CD14-positive monocyte (primary cell): ENCODE measurements around the gene FXR2. TPM values are rescaled to one million over a fixed set of nuclear protein-coding genes. Genes with fewer than 3 reads are reported as not detected.
A peak's percentile ranks its signal among the peaks of the same experiment; 100 is the strongest.

Experiments used
- DNase-seq, 3 donors: peaks; one replicate each; pipeline ENCODE4 v3.0.0-alpha.2; 2011 to 2022
- H2AFZ ChIP-seq: 2 replicates; pipeline ENCODE4 v1.6.0; 2012; ENCODE audit warnings: mild to moderate bottlenecking, low read depth, low read length, inconsistent platforms; ENCODE audit not compliant: insufficient read depth, poor library complexity, severe bottlenecking
- H3K27ac ChIP-seq, 2 donors: 1 replicate in 1 of 2; 2 replicates in 1 of 2; pipeline ENCODE4 v1.5.1; 2012 to 2013; ENCODE audit warnings: low read length in 2 of 2, control low read depth in 1 of 2, inconsistent platforms in 1 of 2, low read depth in 1 of 2, mild to moderate bottlenecking in 1 of 2
- H3K27me3 ChIP-seq, 2 donors: one replicate each; pipeline versions ENCODE4 v1.6.0 to v1.6.1; 2011 to 2013; ENCODE audit warnings: low read length in 2 of 2; ENCODE audit not compliant: control insufficient read depth in 2 of 2, insufficient read depth in 2 of 2
- H3K36me3 ChIP-seq, 2 donors: replicated peaks in 1 of 2; 1 replicate in 1 of 2; 2 replicates in 1 of 2; pipeline versions ENCODE4 v1.5.1 to v1.6.1; 2012 to 2013; ENCODE audit warnings: low read length in 2 of 2, control low read depth in 1 of 2, inconsistent platforms in 1 of 2, mild to moderate bottlenecking in 1 of 2; ENCODE audit not compliant: insufficient read depth in 2 of 2, control insufficient read depth in 1 of 2
- H3K4me1 ChIP-seq, 2 donors: 1 replicate in 1 of 2; 2 replicates in 1 of 2; pipeline versions ENCODE4 v1.5.1 to v1.6.1; 2012 to 2013; ENCODE audit warnings: low read length in 2 of 2, control low read depth in 1 of 2, inconsistent platforms in 1 of 2, mild to moderate bottlenecking in 1 of 2, moderate library complexity in 1 of 2; ENCODE audit not compliant: insufficient read depth in 2 of 2, control insufficient read depth in 1 of 2
- H3K4me2 ChIP-seq: replicated peaks from 2 replicates; pipeline ENCODE3; 2012; ENCODE audit warnings: low read length, moderate library complexity, mild to moderate bottlenecking; ENCODE audit not compliant: poor library complexity, severe bottlenecking; ENCODE audit errors: extremely low read depth
- H3K4me3 ChIP-seq, 3 experiments: fragments of 200-600 bp in 1 of 3; sonication (generic) in 1 of 3; replicated peaks in 1 of 3; 1 replicate in 2 of 3; 2 replicates in 1 of 3; pipeline ENCODE4 v1.5.1; 2011 to 2013; ENCODE audit warnings: low read length in 3 of 3, mild to moderate bottlenecking in 3 of 3, control low read depth in 2 of 3, low read depth in 2 of 3, inconsistent platforms in 1 of 3, moderate library complexity in 1 of 3
- H3K79me2 ChIP-seq: 2 replicates; pipeline ENCODE4 v1.6.0; 2012; ENCODE audit warnings: mild to moderate bottlenecking, control low read depth, inconsistent platforms, low read length, moderate library complexity; ENCODE audit not compliant: insufficient read depth
- H3K9ac ChIP-seq: 2 replicates; pipeline ENCODE4 v1.6.0; 2017; ENCODE audit warnings: low read length, mild to moderate bottlenecking; ENCODE audit not compliant: insufficient read depth, poor library complexity, severe bottlenecking
- H3K9me3 ChIP-seq, 2 donors: replicated peaks in 1 of 2; 1 replicate in 1 of 2; 2 replicates in 1 of 2; pipeline versions ENCODE4 v1.5.1 to v1.6.1; 2012 to 2013; ENCODE audit warnings: low read length in 2 of 2, control low read depth in 1 of 2; ENCODE audit not compliant: control insufficient read depth in 1 of 2, insufficient read depth in 1 of 2
- H4K20me1 ChIP-seq: 2 replicates; pipeline ENCODE4 v1.6.0; 2012; ENCODE audit warnings: mild to moderate bottlenecking, low read length, control low read depth, moderate library complexity; ENCODE audit not compliant: insufficient read depth
- H3K27ac Mint-ChIP-seq, 7 donors: one replicate each; pipeline ENCODE4 v1.8.0; 2020; ENCODE audit warnings: mild to moderate bottlenecking in 7 of 7, mixed read lengths in 7 of 7, moderate library complexity in 6 of 7, inconsistent platforms in 2 of 7
- H3K27me3 Mint-ChIP-seq, 3 donors: one replicate each; pipeline ENCODE4 v1.8.0; 2021 to 2022; ENCODE audit warnings: low read depth in 3 of 3, mild to moderate bottlenecking in 3 of 3, mixed read lengths in 3 of 3, moderate library complexity in 3 of 3, inconsistent platforms in 1 of 3
- H3K36me3 Mint-ChIP-seq, 2 donors: one replicate each; pipeline ENCODE4 v1.8.0; 2020; ENCODE audit warnings: mixed read lengths in 2 of 2, inconsistent platforms in 1 of 2, mild to moderate bottlenecking in 1 of 2
- H3K4me1 Mint-ChIP-seq: one replicate; pipeline ENCODE4 v1.8.0; 2020; ENCODE audit warnings: mild to moderate bottlenecking, mixed read lengths
- H3K4me3 Mint-ChIP-seq, 2 donors: one replicate each; pipeline ENCODE4 v1.8.0; 2020; ENCODE audit warnings: mild to moderate bottlenecking in 2 of 2, mixed read lengths in 2 of 2, moderate library complexity in 1 of 2
- H3K9me3 Mint-ChIP-seq, 7 donors: one replicate each; pipeline ENCODE4 v1.8.0; 2020 to 2022; ENCODE audit warnings: mixed read lengths in 7 of 7, mild to moderate bottlenecking in 6 of 7, moderate library complexity in 6 of 7, inconsistent platforms in 2 of 7
- WGBS: methylation state at CpG from one replicate; pipeline ENCODE4 v1.1.5; 2013; ENCODE audit warnings: missing lambda C conversion rate; ENCODE audit not compliant: insufficient coverage; 5-methylcytosine and 5-hydroxymethylcytosine counted together
- intact Hi-C, 2 donors: fragments of 100-400 bp; cut with micrococcal nuclease; formaldehyde crosslinking; loops; one replicate each; pipeline versions ENCODE4 v1.15.0 to v1.15.1; 2023
- polyA plus RNA-seq, 3 donors: library from polyadenylated mRNA; depleted of rRNA in 1 of 3; unstranded in 2 of 3; stranded (reverse) in 1 of 3; fragments of 300-500 nt in 2 of 3; fragments of >200 nt in 1 of 3; fragmentation: Illumina TruSeq in 2 of 3; gene quantifications; 1 replicate in 2 of 3; 2 replicates in 1 of 3; pipeline ENCODE4 v1.2.3, GENCODE V29; 2012 to 2021
- TF ChIP-seq, protein P1 (sequence below): fragments of 200-600 bp; IDR thresholded peaks from one replicate; pipeline ENCODE4 v1.8.0; 2022; ENCODE audit warnings: antibody characterized with exemption, mild to moderate bottlenecking

Gene FXR2
- polyA plus RNA-seq, 3 donors: 6.2 to 23.0 (median 9.2) TPM

DNA sequence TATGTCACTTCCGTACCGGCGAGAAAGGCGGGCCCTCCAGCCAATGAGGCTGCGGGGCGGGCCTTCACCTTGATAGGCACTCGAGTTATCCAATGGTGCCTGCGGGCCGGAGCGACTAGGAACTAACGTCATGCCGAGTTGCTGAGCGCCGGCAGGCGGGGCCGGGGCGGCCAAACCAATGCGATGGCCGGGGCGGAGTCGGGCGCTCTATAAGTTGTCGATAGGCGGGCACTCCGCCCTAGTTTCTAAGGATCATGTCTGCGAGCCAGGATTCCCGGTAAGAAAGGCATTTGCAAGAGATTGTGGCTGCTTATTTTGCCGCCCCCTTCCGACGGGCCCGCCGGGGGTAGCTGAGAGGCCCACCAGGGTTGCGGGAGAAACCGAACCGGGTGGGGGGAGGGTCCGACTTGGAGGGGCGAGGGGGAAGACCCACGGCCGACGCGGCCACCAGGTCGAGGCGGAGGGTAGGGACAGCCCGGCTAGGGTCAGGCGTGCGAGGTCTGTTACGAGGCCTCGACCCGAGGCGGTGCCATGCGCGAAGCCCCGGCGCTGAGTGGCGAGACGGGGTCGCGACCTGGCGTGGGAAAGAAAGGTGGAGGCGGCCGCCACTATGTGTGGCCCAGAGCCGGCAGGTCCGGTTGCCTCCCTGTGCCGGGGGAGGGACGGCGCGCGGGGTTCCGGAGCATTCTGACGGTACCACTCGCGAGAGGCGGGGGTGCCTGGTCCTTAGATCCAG lies 41.9 kb downstream of the FXR2 start:
- H3K79me2 ChIP-seq: peaks cover 90% of the 10 kb centered on the region
- H2AFZ ChIP-seq: no peak overlapping the region
- H3K27ac ChIP-seq: peak overlapping the region; percentile 99
- H3K4me3 ChIP-seq: peak overlapping the region; percentile 60 to 100 (median 95)
- peak overlapping the region; percentile 99 for H3K9ac ChIP-seq
- peaks cover 0 to 4% (median 0%) of the 10 kb centered on the region in 7 donors for H3K9me3 Mint-ChIP-seq
- DNase-seq: peak; percentile 99 to 100 (median 100)
- H4K20me1 ChIP-seq: peaks cover 51% of the 10 kb centered on the region
- peak overlapping the region; percentile 97 to 98 for H3K4me3 Mint-ChIP-seq
- H3K9me3 ChIP-seq: no peaks in the 10 kb centered on the region
- peaks cover 71 to 84% of the 10 kb centered on the region in 2 donors for H3K36me3 Mint-ChIP-seq
- whole genome bisulfite sequencing: under 1% methylated on average over 71 of the region's 73 CpGs
- H3K4me1 ChIP-seq: peaks cover 48 to 52% of the 10 kb centered on the region in 2 donors
- intact Hi-C loops: loop anchor here (2.0 to 10.0 kb wide), 4 partner anchors 16 to 248 kb away; partner anchors contain the start of genes NEURL4 (in 1 of the 2), POLR2A (in 1 of the 2), SLC35G6 (in 1 of the 2) and TP53 (in 1 of the 2)
- H3K36me3 ChIP-seq: peaks cover 63 to 76% of the 10 kb centered on the region in 2 donors
- TF ChIP-seq, protein P1, sequence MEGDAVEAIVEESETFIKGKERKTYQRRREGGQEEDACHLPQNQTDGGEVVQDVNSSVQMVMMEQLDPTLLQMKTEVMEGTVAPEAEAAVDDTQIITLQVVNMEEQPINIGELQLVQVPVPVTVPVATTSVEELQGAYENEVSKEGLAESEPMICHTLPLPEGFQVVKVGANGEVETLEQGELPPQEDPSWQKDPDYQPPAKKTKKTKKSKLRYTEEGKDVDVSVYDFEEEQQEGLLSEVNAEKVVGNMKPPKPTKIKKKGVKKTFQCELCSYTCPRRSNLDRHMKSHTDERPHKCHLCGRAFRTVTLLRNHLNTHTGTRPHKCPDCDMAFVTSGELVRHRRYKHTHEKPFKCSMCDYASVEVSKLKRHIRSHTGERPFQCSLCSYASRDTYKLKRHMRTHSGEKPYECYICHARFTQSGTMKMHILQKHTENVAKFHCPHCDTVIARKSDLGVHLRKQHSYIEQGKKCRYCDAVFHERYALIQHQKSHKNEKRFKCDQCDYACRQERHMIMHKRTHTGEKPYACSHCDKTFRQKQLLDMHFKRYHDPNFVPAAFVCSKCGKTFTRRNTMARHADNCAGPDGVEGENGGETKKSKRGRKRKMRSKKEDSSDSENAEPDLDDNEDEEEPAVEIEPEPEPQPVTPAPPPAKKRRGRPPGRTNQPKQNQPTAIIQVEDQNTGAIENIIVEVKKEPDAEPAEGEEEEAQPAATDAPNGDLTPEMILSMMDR: no peak
- peak overlapping the region; percentile 98 to 100 (median 99) for H3K27ac Mint-ChIP-seq
- H3K4me2 ChIP-seq: peak overlapping the region; percentile 91
- H3K4me1 Mint-ChIP-seq: peaks cover 54% of the 10 kb centered on the region
- H3K27me3 ChIP-seq: no peaks in the 10 kb centered on the region
- peaks cover 0 to 9% (median 2%) of the 10 kb centered on the region in 3 donors for H3K27me3 Mint-ChIP-seq

DNA sequence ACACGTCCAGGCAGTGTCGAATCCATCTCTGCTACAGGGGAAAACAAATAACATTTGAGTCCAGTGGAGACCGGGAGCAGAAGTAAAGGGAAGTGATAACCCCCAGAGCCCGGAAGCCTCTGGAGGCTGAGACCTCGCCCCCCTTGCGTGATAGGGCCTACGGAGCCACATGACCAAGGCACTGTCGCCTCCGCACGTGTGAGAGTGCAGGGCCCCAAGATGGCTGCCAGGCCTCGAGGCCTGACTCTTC lies 42.4 kb downstream of the FXR2 start:
- peak overlapping the region; percentile 78 for H3K4me2 ChIP-seq
- no peak for DNase-seq
- H3K4me3 ChIP-seq: peak overlapping the region; percentile 54 to 100 (median 82)
- intact Hi-C loops: loop anchor here (2.0 to 10.0 kb wide), 4 partner anchors 17 to 247 kb away; partner anchors contain the start of genes NEURL4 (in 1 of the 2), POLR2A (in 1 of the 2), SLC35G6 (in 1 of the 2) and TP53 (in 1 of the 2)
- H3K4me3 Mint-ChIP-seq: peak overlapping the region; percentile 97
- no peaks in the 10 kb centered on the region for H3K27me3 ChIP-seq
- peaks cover 49% of the 10 kb centered on the region for H3K4me1 Mint-ChIP-seq
- H3K36me3 Mint-ChIP-seq: peaks cover 71 to 84% of the 10 kb centered on the region in 2 donors
- H2AFZ ChIP-seq: peak overlapping the region; percentile 73
- peak overlapping the region; percentile 96 to 99 for H3K27ac ChIP-seq
- peaks cover 85% of the 10 kb centered on the region for H3K79me2 ChIP-seq
- peak overlapping the region; percentile 98 to 100 (median 99) for H3K27ac Mint-ChIP-seq
- peaks cover 61 to 76% of the 10 kb centered on the region in 2 donors for H3K36me3 ChIP-seq
- TF ChIP-seq, protein P1: no peak
- H4K20me1 ChIP-seq: peaks cover 50% of the 10 kb centered on the region
- peaks cover 0 to 9% (median 2%) of the 10 kb centered on the region in 3 donors for H3K27me3 Mint-ChIP-seq
- 0% methylated on average over 11 of the region's 11 CpGs for WGBS
- H3K9me3 ChIP-seq: no peaks in the 10 kb centered on the region
- H3K4me1 ChIP-seq: peaks cover 43 to 47% of the 10 kb centered on the region in 2 donors
- H3K9me3 Mint-ChIP-seq: peaks cover 0 to 4% (median 0%) of the 10 kb centered on the region in 7 donors
- H3K9ac ChIP-seq: peak overlapping the region; percentile 79
